ENCODE measurements around the gene FGF2. TPM values are rescaled to one million over a fixed set of nuclear protein-coding genes. Genes with fewer than 3 reads are reported as not detected.
A peak's percentile ranks its signal among the peaks of the same experiment; 100 is the strongest.
"Not testable (repeated sequence)": the region's sequence is repeated elsewhere in the genome, so short reads cannot be mapped to it uniquely, and the experiment has no call there.

Gene FGF2
- total RNA-seq, 8 experiments from 2014 or later = 6.0 to 40.3 (median 9.5) TPM

- peak in 2 of 8 experiments; percentile 10 to 63 for ATAC-seq (replicated peaks in 6 of 8)
- in situ Hi-C loops (cut with MboI; ENCODE audit: low pct_unique_long_range_greater_than_20kb in 2 of 9, low sequenced_read_pairs in 9 of 9, unreplicated experiment in 9 of 9) = no loop called here
- 38 to 100% (median 83%) methylated on average over 1 to 3 of the region's 4 CpGs for WGBS, 10 experiments
- Histone ChIP-seq H3K4me3 (no peak overlapping the region), H3K4me1 (replicated peaks in 1 of 2) (no peaks in the 10 kb centered on the region), H3K27ac (no peak overlapping the region)
Observed at GRCh38 chr4:122796801-122797404, 29.7 kb upstream of the FGF2 start.

GRCh38 chr4:122797405-122798094 lies 29.1 kb upstream of the FGF2 start:
- ATAC-seq (replicated peaks in 6 of 8) = peak in 4 of 8 experiments; percentile 2 to 35 (median 10)
- in situ Hi-C loops (cut with MboI; ENCODE audit: low pct_unique_long_range_greater_than_20kb in 2 of 9, low sequenced_read_pairs in 9 of 9, unreplicated experiment in 9 of 9) = no loop called here
- no peak overlapping the region for H3K27ac ChIP-seq
- WGBS, 10 experiments = 38 to 100% (median 80%) methylated on average over 1 to 2 of the region's 2 CpGs; no CpG with 5 or more reads in 1 of the 10 experiments
- H3K4me3 ChIP-seq = no peak overlapping the region
- H3K4me1 ChIP-seq (replicated peaks in 1 of 2) = no peaks in the 10 kb centered on the region

GRCh38 chr4:122798101-122798500 lies 28.5 kb upstream of the FGF2 start:
- WGBS, 10 experiments = 0 to 58% (median 23%) methylated on average over 2 to 5 of the region's 5 CpGs
- Histone ChIP-seq H3K4me1 (replicated peaks in 1 of 2) (no peaks in the 10 kb centered on the region), H3K27ac (no peak overlapping the region), H3K4me3 (no peak overlapping the region)
- in situ Hi-C loops (cut with MboI; ENCODE audit: low pct_unique_long_range_greater_than_20kb in 2 of 9, low sequenced_read_pairs in 9 of 9, unreplicated experiment in 9 of 9) = no loop called here
- ATAC-seq (replicated peaks in 6 of 8) = peak in 4 of 8 experiments; percentile 83 to 94 (median 88)

GRCh38 chr4:122798917-122799316 lies 27.7 kb upstream of the FGF2 start:
- in situ Hi-C loops (cut with MboI; ENCODE audit: low pct_unique_long_range_greater_than_20kb in 2 of 9, low sequenced_read_pairs in 9 of 9, unreplicated experiment in 9 of 9) = no loop called here
- ATAC-seq (replicated peaks in 6 of 8) = no peak
- no peak overlapping the region for H3K4me3 ChIP-seq
- 53 to 100% (median 99%) methylated on average over 1 to 2 of the region's 2 CpGs for WGBS, 10 experiments
- no peaks in the 10 kb centered on the region for H3K4me1 ChIP-seq (replicated peaks in 1 of 2)
- H3K27ac ChIP-seq = no peak overlapping the region

GRCh38 chr4:122803788-122804208 lies 22.8 kb upstream of the FGF2 start:
- no peak overlapping the region for H3K4me3 ChIP-seq
- H3K27ac ChIP-seq = no peak overlapping the region
- WGBS, 10 experiments = 80 to 100% (median 98%) methylated on average over 1 to 4 of the region's 4 CpGs; no CpG with 5 or more reads in 2 of the 10 experiments
- in situ Hi-C loops (cut with MboI; ENCODE audit: low pct_unique_long_range_greater_than_20kb in 2 of 9, low sequenced_read_pairs in 9 of 9, unreplicated experiment in 9 of 9) = no loop called here
- H3K4me1 ChIP-seq (replicated peaks in 1 of 2) = no peaks in the 10 kb centered on the region
- no peak for ATAC-seq (replicated peaks in 6 of 8)

GRCh38 chr4:122806981-122807679 lies 19.5 kb upstream of the FGF2 start:
- 10 to 100% (median 89%) methylated on average over 1 to 3 of the region's 3 CpGs; no CpG with 5 or more reads in 1 of the 10 experiments for WGBS, 10 experiments

GRCh38 chr4:122810669-122811068 lies 16.0 kb upstream of the FGF2 start:
- Histone ChIP-seq H3K4me3 (no peak overlapping the region), H3K4me1 (replicated peaks in 1 of 2) (no peaks in the 10 kb centered on the region), H3K27ac (no peak overlapping the region)
- no peak for ATAC-seq (replicated peaks in 6 of 8)
- WGBS, 10 experiments = 86 to 100% (median 100%) methylated on average over 1 of the region's 1 CpG; no CpG with 5 or more reads in 1 of the 10 experiments
- in situ Hi-C loops (cut with MboI; ENCODE audit: low pct_unique_long_range_greater_than_20kb in 2 of 9, low sequenced_read_pairs in 9 of 9, unreplicated experiment in 9 of 9) = no loop called here

More at GRCh38 chr4:122806981-122807679, 19.5 kb upstream of the FGF2 start:
- Histone ChIP-seq H3K4me3 (no peak overlapping the region), H3K4me1 (replicated peaks in 1 of 2) (no peaks in the 10 kb centered on the region), H3K27ac (no peak overlapping the region)
- peak in 2 of 8 experiments; percentile 85 to 96 for ATAC-seq (replicated peaks in 6 of 8)
- in situ Hi-C loops (cut with MboI; ENCODE audit: low pct_unique_long_range_greater_than_20kb in 2 of 9, low sequenced_read_pairs in 9 of 9, unreplicated experiment in 9 of 9) = no loop called here

GRCh38 chr4:122811781-122812180 lies 14.8 kb upstream of the FGF2 start:
- no CpG with 5 or more reads among the region's 32 CpGs for WGBS, 10 experiments
- H3K4me3 ChIP-seq; in situ Hi-C loops (cut with MboI; ENCODE audit: low pct_unique_long_range_greater_than_20kb in 2 of 9, low sequenced_read_pairs in 9 of 9, unreplicated experiment in 9 of 9); H3K4me1 ChIP-seq (replicated peaks in 1 of 2); H3K27ac ChIP-seq; ATAC-seq (replicated peaks in 6 of 8): not testable (repeated sequence)

GRCh38 chr4:122812823-122813222 lies 13.8 kb upstream of the FGF2 start:
- in situ Hi-C loops (cut with MboI; ENCODE audit: low pct_unique_long_range_greater_than_20kb in 2 of 9, low sequenced_read_pairs in 9 of 9, unreplicated experiment in 9 of 9); ATAC-seq (replicated peaks in 6 of 8); H3K4me1 ChIP-seq (replicated peaks in 1 of 2); H3K27ac ChIP-seq; H3K4me3 ChIP-seq: not testable (repeated sequence)
- WGBS, 10 experiments = 100% methylated on average over 1 to 2 of the region's 3 CpGs; no CpG with 5 or more reads in 8 of the 10 experiments

GRCh38 chr4:122814426-122814825 lies 12.2 kb upstream of the FGF2 start:
- WGBS, 10 experiments = 72 to 100% (median 90%) methylated on average over 2 of the region's 2 CpGs; no CpG with 5 or more reads in 2 of the 10 experiments

GRCh38 chr4:122815248-122815647 lies 11.4 kb upstream of the FGF2 start:
- no peak for ATAC-seq (replicated peaks in 6 of 8)
- Histone ChIP-seq H3K27ac (no peak overlapping the region), H3K4me1 (replicated peaks in 1 of 2) (no peaks in the 10 kb centered on the region), H3K4me3 (no peak overlapping the region)
- in situ Hi-C loops (cut with MboI; ENCODE audit: low pct_unique_long_range_greater_than_20kb in 2 of 9, low sequenced_read_pairs in 9 of 9, unreplicated experiment in 9 of 9) = no loop called here
- WGBS, 10 experiments = 83 to 100% (median 95%) methylated on average over 3 to 6 of the region's 6 CpGs

More at GRCh38 chr4:122814426-122814825, 12.2 kb upstream of the FGF2 start:
- ATAC-seq (replicated peaks in 6 of 8) = peak in 1 of 8 experiments; percentile 23
- in situ Hi-C loops (cut with MboI; ENCODE audit: low pct_unique_long_range_greater_than_20kb in 2 of 9, low sequenced_read_pairs in 9 of 9, unreplicated experiment in 9 of 9) = no loop called here
- Histone ChIP-seq H3K4me3 (no peak overlapping the region), H3K27ac (no peak overlapping the region), H3K4me1 (replicated peaks in 1 of 2) (no peaks in the 10 kb centered on the region)

GRCh38 chr4:122816476-122816875 lies 10.2 kb upstream of the FGF2 start:
- ATAC-seq (replicated peaks in 6 of 8) = no peak
- Histone ChIP-seq H3K27ac (no peak overlapping the region), H3K4me3 (no peak overlapping the region), H3K4me1 (replicated peaks in 1 of 2) (no peaks in the 10 kb centered on the region)
- 62 to 100% (median 100%) methylated on average over 1 to 4 of the region's 4 CpGs; no CpG with 5 or more reads in 2 of the 10 experiments for WGBS, 10 experiments
- in situ Hi-C loops (cut with MboI; ENCODE audit: low pct_unique_long_range_greater_than_20kb in 2 of 9, low sequenced_read_pairs in 9 of 9, unreplicated experiment in 9 of 9) = no loop called here

All from motor neuron (in vitro differentiated cells).